Measurements from ENCODE around the gene PACSIN1.

DNA sequence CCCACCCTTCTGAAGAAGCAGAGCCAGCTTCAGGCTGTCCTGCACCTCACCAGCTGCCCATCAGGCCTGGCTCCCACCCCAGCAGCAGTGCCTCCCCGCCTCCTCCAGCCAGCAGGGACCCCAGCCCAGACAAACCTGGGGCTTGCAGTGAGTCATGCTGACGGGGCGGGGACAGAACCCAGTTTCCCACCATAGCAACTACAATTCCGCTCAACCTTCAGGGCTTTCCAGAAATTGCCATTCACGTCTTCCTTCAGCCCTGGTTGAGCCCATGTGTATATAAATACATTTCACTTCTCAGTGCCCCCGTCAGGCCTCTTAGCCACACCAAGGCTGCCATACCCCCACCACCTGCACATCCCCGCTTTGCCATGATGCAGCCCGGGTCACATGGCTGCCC is 85.8 kb downstream of the PACSIN1 start:
- TF ChIP-seq, protein P1, sequence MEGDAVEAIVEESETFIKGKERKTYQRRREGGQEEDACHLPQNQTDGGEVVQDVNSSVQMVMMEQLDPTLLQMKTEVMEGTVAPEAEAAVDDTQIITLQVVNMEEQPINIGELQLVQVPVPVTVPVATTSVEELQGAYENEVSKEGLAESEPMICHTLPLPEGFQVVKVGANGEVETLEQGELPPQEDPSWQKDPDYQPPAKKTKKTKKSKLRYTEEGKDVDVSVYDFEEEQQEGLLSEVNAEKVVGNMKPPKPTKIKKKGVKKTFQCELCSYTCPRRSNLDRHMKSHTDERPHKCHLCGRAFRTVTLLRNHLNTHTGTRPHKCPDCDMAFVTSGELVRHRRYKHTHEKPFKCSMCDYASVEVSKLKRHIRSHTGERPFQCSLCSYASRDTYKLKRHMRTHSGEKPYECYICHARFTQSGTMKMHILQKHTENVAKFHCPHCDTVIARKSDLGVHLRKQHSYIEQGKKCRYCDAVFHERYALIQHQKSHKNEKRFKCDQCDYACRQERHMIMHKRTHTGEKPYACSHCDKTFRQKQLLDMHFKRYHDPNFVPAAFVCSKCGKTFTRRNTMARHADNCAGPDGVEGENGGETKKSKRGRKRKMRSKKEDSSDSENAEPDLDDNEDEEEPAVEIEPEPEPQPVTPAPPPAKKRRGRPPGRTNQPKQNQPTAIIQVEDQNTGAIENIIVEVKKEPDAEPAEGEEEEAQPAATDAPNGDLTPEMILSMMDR (IDR thresholded peaks at IDR 0.05) = no peak
- no peak for TF ChIP-seq POLR2A (IDR thresholded peaks at IDR 0.05)
- no peak for TF ChIP-seq EP300 (IDR thresholded peaks at IDR 0.05)
